HEK293 (cell line): Measurements from ENCODE around the gene EML4.

Source experiments
- CTCF ChIP-seq: fragments of 450-650 bp; formaldehyde crosslinking; IDR thresholded peaks from 2 replicates; pipeline ENCODE4 v1.5.1; 2016; ENCODE audit warnings: missing biosample characterization, missing genetic modification characterization
- SP2 ChIP-seq: fragments of 450-650 bp; formaldehyde crosslinking; IDR thresholded peaks from 2 replicates; pipeline ENCODE4 v1.5.1; 2016; ENCODE audit warnings: missing biosample characterization, missing genetic modification characterization
- ZEB2 ChIP-seq: fragments of 450-650 bp; formaldehyde crosslinking; IDR thresholded peaks from 2 replicates; pipeline ENCODE4 v1.5.1; 2016; ENCODE audit warnings: missing biosample characterization, missing genetic modification characterization
- ZNF707 ChIP-seq: fragments of 450-650 bp; formaldehyde crosslinking; IDR thresholded peaks from 2 replicates; pipeline ENCODE4 v1.5.1; 2016; ENCODE audit warnings: missing biosample characterization, missing genetic modification characterization
- TF ChIP-seq, protein P1 (sequence below): fragments of 450-650 bp; formaldehyde crosslinking; IDR thresholded peaks from 2 replicates; pipeline ENCODE4 v1.5.1; 2016; ENCODE audit warnings: missing biosample characterization, missing genetic modification characterization

- TF ChIP-seq SP2 (tag by site-specific recombination) (peak; percentile 84), ZEB2 (tag by site-specific recombination) (peak; percentile 61; the same call in 1 of the 2 replicates), CTCF (tag by site-specific recombination) (peak; percentile 63; the same call in 1 of the 2 replicates), ZNF707 (tag by site-specific recombination) (no peak)
- TF ChIP-seq, protein P1, sequence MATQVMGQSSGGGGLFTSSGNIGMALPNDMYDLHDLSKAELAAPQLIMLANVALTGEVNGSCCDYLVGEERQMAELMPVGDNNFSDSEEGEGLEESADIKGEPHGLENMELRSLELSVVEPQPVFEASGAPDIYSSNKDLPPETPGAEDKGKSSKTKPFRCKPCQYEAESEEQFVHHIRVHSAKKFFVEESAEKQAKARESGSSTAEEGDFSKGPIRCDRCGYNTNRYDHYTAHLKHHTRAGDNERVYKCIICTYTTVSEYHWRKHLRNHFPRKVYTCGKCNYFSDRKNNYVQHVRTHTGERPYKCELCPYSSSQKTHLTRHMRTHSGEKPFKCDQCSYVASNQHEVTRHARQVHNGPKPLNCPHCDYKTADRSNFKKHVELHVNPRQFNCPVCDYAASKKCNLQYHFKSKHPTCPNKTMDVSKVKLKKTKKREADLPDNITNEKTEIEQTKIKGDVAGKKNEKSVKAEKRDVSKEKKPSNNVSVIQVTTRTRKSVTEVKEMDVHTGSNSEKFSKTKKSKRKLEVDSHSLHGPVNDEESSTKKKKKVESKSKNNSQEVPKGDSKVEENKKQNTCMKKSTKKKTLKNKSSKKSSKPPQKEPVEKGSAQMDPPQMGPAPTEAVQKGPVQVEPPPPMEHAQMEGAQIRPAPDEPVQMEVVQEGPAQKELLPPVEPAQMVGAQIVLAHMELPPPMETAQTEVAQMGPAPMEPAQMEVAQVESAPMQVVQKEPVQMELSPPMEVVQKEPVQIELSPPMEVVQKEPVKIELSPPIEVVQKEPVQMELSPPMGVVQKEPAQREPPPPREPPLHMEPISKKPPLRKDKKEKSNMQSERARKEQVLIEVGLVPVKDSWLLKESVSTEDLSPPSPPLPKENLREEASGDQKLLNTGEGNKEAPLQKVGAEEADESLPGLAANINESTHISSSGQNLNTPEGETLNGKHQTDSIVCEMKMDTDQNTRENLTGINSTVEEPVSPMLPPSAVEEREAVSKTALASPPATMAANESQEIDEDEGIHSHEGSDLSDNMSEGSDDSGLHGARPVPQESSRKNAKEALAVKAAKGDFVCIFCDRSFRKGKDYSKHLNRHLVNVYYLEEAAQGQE (tag by site-specific recombination), result no peak
Observed at GRCh38 chr2:42360890-42361727, 192.0 kb downstream of the EML4 start, which contains the start of gene COX7A2L.
